Measurements from ENCODE around the gene NEU1. TPM values are rescaled to one million over a fixed set of nuclear protein-coding genes. Genes with fewer than 3 reads are reported as not detected.
A peak's percentile ranks its signal among the peaks of the same experiment; 100 is the strongest.
"Not testable (repeated sequence)": the region's sequence is repeated elsewhere in the genome, so short reads cannot be mapped to it uniquely, and the experiment has no call there.

NEU1 gene
- total RNA-seq, 1 donor: 51.7 TPM

- no peak for DNase-seq (ENCODE audit: low read depth in 2 of 3, low spot score in 2 of 3)
Observed at GRCh38 chr6:31847276-31847978, 15.2 kb downstream of the NEU1 start.

- no peak for DNase-seq (ENCODE audit: low read depth in 2 of 3, low spot score in 2 of 3)
Observed at GRCh38 chr6:31844507-31844906, 18.1 kb downstream of the NEU1 start.

- no peak for DNase-seq (ENCODE audit: low read depth in 2 of 3, low spot score in 2 of 3)
Observed at GRCh38 chr6:31842053-31842452, 20.6 kb downstream of the NEU1 start.

- DNase-seq (ENCODE audit: low read depth in 2 of 3, low spot score in 2 of 3): not testable (repeated sequence)
Observed at GRCh38 chr6:31839779-31840126, 22.9 kb downstream of the NEU1 start.

- DNase-seq (ENCODE audit: low read depth in 2 of 3, low spot score in 2 of 3): no peak
Observed at GRCh38 chr6:31838968-31839367, 23.7 kb downstream of the NEU1 start.

GRCh38 chr6:31838114-31838553 is 24.5 kb downstream of the NEU1 start:
- DNase-seq (ENCODE audit: low read depth in 2 of 3, low spot score in 2 of 3): not testable (repeated sequence)

GRCh38 chr6:31837369-31838113 is 25.1 kb downstream of the NEU1 start:
- DNase-seq (ENCODE audit: low read depth in 2 of 3, low spot score in 2 of 3): no peak

- peak in 1 of 3 donors; percentile 43 for DNase-seq (ENCODE audit: low read depth in 2 of 3, low spot score in 2 of 3)
Observed at GRCh38 chr6:31836474-31837368, 25.9 kb downstream of the NEU1 start.

GRCh38 chr6:31836047-31836473 is 26.6 kb downstream of the NEU1 start:
- no peak for DNase-seq (ENCODE audit: low read depth in 2 of 3, low spot score in 2 of 3)

- peak; percentile 74 to 88 (median 76) for DNase-seq (ENCODE audit: low read depth in 2 of 3, low spot score in 2 of 3)
Observed at GRCh38 chr6:31834367-31835250, 28.0 kb downstream of the NEU1 start.

- no peak for DNase-seq (ENCODE audit: low read depth in 2 of 3, low spot score in 2 of 3)
Observed at GRCh38 chr6:31831350-31832215, 31.0 kb downstream of the NEU1 start.

- DNase-seq (ENCODE audit: low read depth in 2 of 3, low spot score in 2 of 3): no peak
Observed at GRCh38 chr6:31830886-31831335, 31.7 kb downstream of the NEU1 start.

- DNase-seq (ENCODE audit: low read depth in 2 of 3, low spot score in 2 of 3): peak in 1 of 3 donors; percentile 77
Observed at GRCh38 chr6:31829633-31830283, 32.9 kb downstream of the NEU1 start.

- peak; percentile 66 to 100 (median 99) for DNase-seq (ENCODE audit: low read depth in 2 of 3, low spot score in 2 of 3)
Observed at GRCh38 chr6:31827286-31828079, 35.1 kb downstream of the NEU1 start, which contains the start of gene HSPA1B. HSPA1B (plus strand) TSS chr6:31827738; CDS start chr6:31827951, 213 bp downstream.

- no peak for DNase-seq (ENCODE audit: low read depth in 2 of 3, low spot score in 2 of 3)
Observed at GRCh38 chr6:31826793-31827285, 35.8 kb downstream of the NEU1 start.

GRCh38 chr6:31825553-31825952 is 37.1 kb downstream of the NEU1 start:
- DNase-seq (ENCODE audit: low read depth in 2 of 3, low spot score in 2 of 3): no peak

- DNase-seq (ENCODE audit: low read depth in 2 of 3, low spot score in 2 of 3): not testable (repeated sequence)
Observed at GRCh38 chr6:31823592-31824196, 38.9 kb downstream of the NEU1 start.

Measured in hematopoietic multipotent progenitor cell (in vitro differentiated cells).